ENCODE results near the gene TTLL10. TPM values are rescaled to one million over a fixed set of nuclear protein-coding genes. Genes with fewer than 3 reads are reported as not detected.

TTLL10 gene
- polyA plus RNA-seq, 1 donor from 2014 or later = not detected

DNA sequence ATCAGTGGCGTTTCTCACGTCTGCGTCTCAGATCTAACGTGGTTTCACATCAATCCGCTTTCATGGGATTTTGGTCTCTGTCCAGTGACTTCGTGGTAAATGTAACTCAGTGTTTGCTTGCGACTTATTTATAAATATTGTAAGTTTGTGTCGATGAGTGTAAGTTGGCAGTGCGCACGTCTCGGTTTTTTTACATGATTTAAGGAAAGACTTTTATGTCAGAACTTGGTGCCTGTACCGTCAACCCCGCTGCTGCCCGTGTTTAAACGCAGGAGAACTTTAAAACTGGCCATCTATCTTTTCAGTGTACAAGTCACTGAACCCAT lies 59.9 kb downstream of the TTLL10 start:
- H4K20me1 ChIP-seq (ENCODE audit: insufficient read depth) = no peaks in the 10 kb centered on the region
- H3F3A ChIP-seq (ENCODE audit: insufficient read depth, low read length, poor library complexity, severe bottlenecking) = no peaks in the 10 kb centered on the region
- peaks cover 24% of the 10 kb centered on the region for H3K79me2 ChIP-seq (replicated peaks; ENCODE audit: insufficient read depth, low read length)
- H3K27ac ChIP-seq (ENCODE audit: low read length) = no peak overlapping the region
- H3K4me3 ChIP-seq (ENCODE audit: low read length) = no peak overlapping the region
- H3K9me3 ChIP-seq (ENCODE audit: low read length) = no peaks in the 10 kb centered on the region
- H3K36me3 ChIP-seq (ENCODE audit: insufficient read depth, low read length) = no peaks in the 10 kb centered on the region
- H2AFZ ChIP-seq (ENCODE audit: low read depth, low read length) = no peak overlapping the region
- H3K9ac ChIP-seq (ENCODE audit: low read length) = no peak overlapping the region
- no peak overlapping the region for H3K4me2 ChIP-seq (ENCODE audit: low read length)
- H3K27me3 ChIP-seq (ENCODE audit: insufficient read depth, low read depth, low read length) = no peaks in the 10 kb centered on the region
- no peaks in the 10 kb centered on the region for H3K9me2 ChIP-seq (ENCODE audit: insufficient read depth, low read length)
- TF ChIP-seq, protein P1, sequence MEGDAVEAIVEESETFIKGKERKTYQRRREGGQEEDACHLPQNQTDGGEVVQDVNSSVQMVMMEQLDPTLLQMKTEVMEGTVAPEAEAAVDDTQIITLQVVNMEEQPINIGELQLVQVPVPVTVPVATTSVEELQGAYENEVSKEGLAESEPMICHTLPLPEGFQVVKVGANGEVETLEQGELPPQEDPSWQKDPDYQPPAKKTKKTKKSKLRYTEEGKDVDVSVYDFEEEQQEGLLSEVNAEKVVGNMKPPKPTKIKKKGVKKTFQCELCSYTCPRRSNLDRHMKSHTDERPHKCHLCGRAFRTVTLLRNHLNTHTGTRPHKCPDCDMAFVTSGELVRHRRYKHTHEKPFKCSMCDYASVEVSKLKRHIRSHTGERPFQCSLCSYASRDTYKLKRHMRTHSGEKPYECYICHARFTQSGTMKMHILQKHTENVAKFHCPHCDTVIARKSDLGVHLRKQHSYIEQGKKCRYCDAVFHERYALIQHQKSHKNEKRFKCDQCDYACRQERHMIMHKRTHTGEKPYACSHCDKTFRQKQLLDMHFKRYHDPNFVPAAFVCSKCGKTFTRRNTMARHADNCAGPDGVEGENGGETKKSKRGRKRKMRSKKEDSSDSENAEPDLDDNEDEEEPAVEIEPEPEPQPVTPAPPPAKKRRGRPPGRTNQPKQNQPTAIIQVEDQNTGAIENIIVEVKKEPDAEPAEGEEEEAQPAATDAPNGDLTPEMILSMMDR (IDR thresholded peaks at IDR 0.05; ENCODE audit: poor library complexity, severe bottlenecking) = no peak
- TF ChIP-seq, protein P2, sequence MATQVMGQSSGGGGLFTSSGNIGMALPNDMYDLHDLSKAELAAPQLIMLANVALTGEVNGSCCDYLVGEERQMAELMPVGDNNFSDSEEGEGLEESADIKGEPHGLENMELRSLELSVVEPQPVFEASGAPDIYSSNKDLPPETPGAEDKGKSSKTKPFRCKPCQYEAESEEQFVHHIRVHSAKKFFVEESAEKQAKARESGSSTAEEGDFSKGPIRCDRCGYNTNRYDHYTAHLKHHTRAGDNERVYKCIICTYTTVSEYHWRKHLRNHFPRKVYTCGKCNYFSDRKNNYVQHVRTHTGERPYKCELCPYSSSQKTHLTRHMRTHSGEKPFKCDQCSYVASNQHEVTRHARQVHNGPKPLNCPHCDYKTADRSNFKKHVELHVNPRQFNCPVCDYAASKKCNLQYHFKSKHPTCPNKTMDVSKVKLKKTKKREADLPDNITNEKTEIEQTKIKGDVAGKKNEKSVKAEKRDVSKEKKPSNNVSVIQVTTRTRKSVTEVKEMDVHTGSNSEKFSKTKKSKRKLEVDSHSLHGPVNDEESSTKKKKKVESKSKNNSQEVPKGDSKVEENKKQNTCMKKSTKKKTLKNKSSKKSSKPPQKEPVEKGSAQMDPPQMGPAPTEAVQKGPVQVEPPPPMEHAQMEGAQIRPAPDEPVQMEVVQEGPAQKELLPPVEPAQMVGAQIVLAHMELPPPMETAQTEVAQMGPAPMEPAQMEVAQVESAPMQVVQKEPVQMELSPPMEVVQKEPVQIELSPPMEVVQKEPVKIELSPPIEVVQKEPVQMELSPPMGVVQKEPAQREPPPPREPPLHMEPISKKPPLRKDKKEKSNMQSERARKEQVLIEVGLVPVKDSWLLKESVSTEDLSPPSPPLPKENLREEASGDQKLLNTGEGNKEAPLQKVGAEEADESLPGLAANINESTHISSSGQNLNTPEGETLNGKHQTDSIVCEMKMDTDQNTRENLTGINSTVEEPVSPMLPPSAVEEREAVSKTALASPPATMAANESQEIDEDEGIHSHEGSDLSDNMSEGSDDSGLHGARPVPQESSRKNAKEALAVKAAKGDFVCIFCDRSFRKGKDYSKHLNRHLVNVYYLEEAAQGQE (IDR thresholded peaks at IDR 0.05; ENCODE audit: borderline replicate concordance) = no peak
- TF ChIP-seq POLR2AphosphoS5 (IDR thresholded peaks at IDR 0.05) (no peak), RAD21 (conservative IDR thresholded peaks at IDR 0.05) (no peak), SMC3 (conservative IDR thresholded peaks at IDR 0.05; ENCODE audit: poor library complexity) (no peak), TAF1 (IDR thresholded peaks at IDR 0.05; ENCODE audit: low read depth) (no peak), EP300 (conservative IDR thresholded peaks at IDR 0.05; ENCODE audit: poor library complexity, severe bottlenecking) (no peak), MXI1 (conservative IDR thresholded peaks at IDR 0.05; ENCODE audit: poor library complexity, severe bottlenecking) (no peak), EZH2 (IDR thresholded peaks at IDR 0.05; ENCODE audit: borderline replicate concordance, insufficient read depth, low read length, poor library complexity, severe bottlenecking) (no peak)

DNA sequence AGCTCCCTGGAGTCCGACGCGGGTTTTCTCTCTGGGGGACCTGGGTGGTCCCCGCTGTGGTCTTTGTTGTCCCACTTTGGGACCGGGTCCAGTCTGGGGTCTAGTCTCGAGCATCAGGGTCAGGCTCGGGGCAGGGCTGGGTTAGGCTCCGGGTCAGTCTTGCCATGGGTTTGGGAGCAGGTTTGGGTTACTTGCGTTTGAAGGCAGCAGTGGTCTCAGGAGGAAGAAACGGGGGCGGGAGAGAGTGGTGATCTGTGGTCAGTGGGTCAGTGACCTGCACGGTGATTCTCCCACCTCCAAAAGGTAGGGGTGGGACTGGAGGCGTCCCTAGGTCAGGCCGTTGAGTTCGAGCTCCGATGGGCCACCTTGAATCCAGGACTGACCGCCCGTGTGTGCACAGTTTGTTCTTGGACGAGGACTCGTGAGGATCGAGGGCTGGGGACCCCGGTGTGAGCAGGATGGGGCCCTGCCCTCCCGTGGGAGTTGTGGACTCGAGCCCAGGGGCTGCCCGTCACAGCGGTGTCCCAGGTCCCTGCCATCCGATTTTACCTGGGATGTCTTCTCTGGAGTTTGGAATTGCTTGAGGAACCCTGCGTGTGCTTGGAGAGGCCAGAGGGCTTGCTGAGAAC lies 60.6 kb downstream of the TTLL10 start:
- Histone ChIP-seq H4K20me1 (ENCODE audit: insufficient read depth) (no peaks in the 10 kb centered on the region), H3K9me2 (ENCODE audit: insufficient read depth, low read length) (no peaks in the 10 kb centered on the region), H3F3A (ENCODE audit: insufficient read depth, low read length, poor library complexity, severe bottlenecking) (no peaks in the 10 kb centered on the region), H3K36me3 (ENCODE audit: insufficient read depth, low read length) (no peaks in the 10 kb centered on the region), H3K4me3 (ENCODE audit: low read length) (no peak overlapping the region), H3K4me2 (ENCODE audit: low read length) (no peak overlapping the region), H2AFZ (ENCODE audit: low read depth, low read length) (no peak overlapping the region), H3K27ac (ENCODE audit: low read length) (no peak overlapping the region), H3K27me3 (ENCODE audit: insufficient read depth, low read depth, low read length) (no peaks in the 10 kb centered on the region), H3K9ac (ENCODE audit: low read length) (no peak overlapping the region), H3K9me3 (ENCODE audit: low read length) (no peaks in the 10 kb centered on the region), H3K79me2 (replicated peaks; ENCODE audit: insufficient read depth, low read length) (peaks cover 22% of the 10 kb centered on the region)
- no peak for TF ChIP-seq SMC3 (conservative IDR thresholded peaks at IDR 0.05; ENCODE audit: poor library complexity)
- TF ChIP-seq TAF1 (IDR thresholded peaks at IDR 0.05; ENCODE audit: low read depth) = no peak
- TF ChIP-seq EP300 (conservative IDR thresholded peaks at IDR 0.05; ENCODE audit: poor library complexity, severe bottlenecking) = no peak
- TF ChIP-seq EZH2 (IDR thresholded peaks at IDR 0.05; ENCODE audit: borderline replicate concordance, insufficient read depth, low read length, poor library complexity, severe bottlenecking) = no peak
- no peak for TF ChIP-seq MXI1 (conservative IDR thresholded peaks at IDR 0.05; ENCODE audit: poor library complexity, severe bottlenecking)
- TF ChIP-seq, protein P2 (IDR thresholded peaks at IDR 0.05; ENCODE audit: borderline replicate concordance) = no peak
